GM21619 (cell line): Measurements from ENCODE around the gene ALDH18A1.
"Not testable (repeated sequence)": the region's sequence is repeated elsewhere in the genome, so short reads cannot be mapped to it uniquely, and the experiment has no call there.

Source experiments
- ATAC-seq: cut with Tn5 transposase; IDR thresholded peaks from one replicate; pipeline ENCODE4 v1.9.1; 2021; ENCODE audit not compliant: unreplicated experiment

Gene ALDH18A1

GRCh38 chr10:95650232-95650631 is 6.3 kb downstream of the ALDH18A1 start:
- ATAC-seq = no peak

DNA sequence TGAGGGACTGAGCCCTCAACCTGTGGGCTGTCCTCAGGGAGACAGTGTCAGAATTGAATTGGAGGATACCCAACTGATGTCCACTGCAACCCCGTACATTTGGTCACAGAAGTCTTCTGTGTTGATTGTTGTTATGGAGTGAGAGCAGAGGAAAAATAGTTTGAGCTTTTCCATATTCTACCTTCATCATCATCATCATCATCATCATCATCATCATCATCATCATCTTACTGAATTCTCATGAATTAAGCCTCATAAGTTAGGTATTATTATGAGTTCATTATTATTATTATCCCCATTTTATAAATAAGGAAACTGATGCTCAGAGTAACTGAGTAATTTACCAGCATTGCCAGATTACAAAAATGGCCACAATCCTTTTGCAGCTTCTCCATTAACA is 8.4 kb downstream of the ALDH18A1 start:
- ATAC-seq = no peak

- ATAC-seq = no peak
Measured at GRCh38 chr10:95646160-95646559, 10.4 kb downstream of the ALDH18A1 start.

DNA sequence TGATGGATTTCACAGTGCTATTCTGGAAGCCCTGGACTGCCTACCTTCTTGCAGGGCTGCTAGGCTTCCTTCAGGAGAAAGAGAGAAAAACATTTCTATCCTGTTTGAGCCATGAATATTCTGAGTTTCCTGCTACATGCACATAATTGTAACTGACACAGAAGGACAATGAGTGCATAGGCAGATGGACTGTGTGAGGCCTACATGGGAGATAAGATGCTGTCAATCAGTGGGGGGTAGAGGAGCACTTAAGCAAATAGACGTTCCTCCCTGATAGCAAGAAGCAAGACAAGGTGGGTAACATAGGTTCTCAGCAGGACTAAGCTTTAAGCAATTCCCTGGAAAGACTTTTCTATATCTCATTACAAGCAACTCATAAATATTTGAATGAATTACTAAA is 11.6 kb downstream of the ALDH18A1 start:
- ATAC-seq = no peak

DNA sequence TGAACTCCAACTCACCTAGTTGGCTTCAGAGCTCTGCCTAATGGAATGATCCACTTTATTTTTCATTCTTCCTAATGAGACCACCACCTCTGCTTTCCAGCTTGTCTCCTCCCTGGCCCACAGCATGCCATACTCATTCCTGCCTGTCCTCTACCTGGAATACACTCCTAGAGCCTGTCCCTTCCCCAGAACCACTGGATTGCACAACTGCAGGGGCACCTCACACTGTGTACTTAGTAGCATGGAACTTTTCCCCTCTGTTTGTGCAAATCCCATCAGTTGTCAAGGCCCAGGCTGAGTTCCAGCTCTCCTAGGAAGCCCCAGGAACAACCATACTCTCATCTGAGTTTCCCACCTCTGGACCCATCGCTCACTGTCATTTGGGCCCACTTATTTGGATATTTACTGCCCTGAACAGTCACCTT is 15.6 kb downstream of the ALDH18A1 start:
- no peak for ATAC-seq

- no peak for ATAC-seq
Measured at GRCh38 chr10:95637911-95638310, 18.6 kb downstream of the ALDH18A1 start.

DNA sequence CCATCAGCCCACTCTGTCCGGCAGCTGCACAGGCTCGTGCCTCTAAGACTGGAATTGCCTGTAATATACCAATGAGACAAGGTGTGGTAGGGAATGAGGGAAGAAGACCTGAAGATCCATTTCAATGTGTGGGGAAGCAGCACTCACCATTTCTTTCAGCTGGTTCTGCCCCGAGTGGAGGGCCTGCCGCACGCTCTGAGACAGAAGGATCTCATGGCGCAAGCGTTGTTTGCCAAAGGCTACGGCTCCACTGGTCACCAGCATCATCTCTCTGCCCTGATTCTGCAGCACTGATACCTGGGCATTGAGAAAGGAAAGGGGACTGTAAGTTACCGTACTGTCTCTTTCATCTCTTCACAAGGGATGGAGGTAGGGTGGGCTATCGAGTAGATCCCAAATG is 19.4 kb downstream of the ALDH18A1 start:
- ATAC-seq = no peak

GRCh38 chr10:95635319-95635733 is 21.2 kb downstream of the ALDH18A1 start:
- no peak for ATAC-seq

- no peak for ATAC-seq
Measured at GRCh38 chr10:95628786-95629185, 27.7 kb downstream of the ALDH18A1 start.

GRCh38 chr10:95626500-95626899 is 30.0 kb downstream of the ALDH18A1 start:
- no peak for ATAC-seq

DNA sequence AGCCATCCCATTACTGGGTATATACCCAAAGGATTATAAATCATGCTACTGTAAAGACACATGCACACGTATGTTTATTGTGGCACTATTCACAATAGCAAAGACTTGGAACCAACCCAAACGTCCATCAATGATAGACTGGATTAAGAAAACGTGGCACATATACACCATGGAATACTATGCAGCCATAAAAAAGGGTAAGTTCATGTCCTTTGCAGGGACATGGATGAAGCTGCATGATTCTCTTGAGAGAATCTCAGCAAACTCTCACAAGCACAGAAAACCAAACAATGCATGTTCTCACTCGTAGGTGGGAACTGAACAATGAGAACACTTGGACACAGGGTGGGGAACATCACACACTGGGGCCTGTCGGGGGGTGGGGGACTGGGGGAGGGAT is 36.1 kb downstream of the ALDH18A1 start:
- ATAC-seq = not testable (repeated sequence)

GRCh38 chr10:95618101-95618500 is 38.4 kb downstream of the ALDH18A1 start:
- ATAC-seq = no peak

- no peak for ATAC-seq
Measured at GRCh38 chr10:95616446-95616845, 40.1 kb downstream of the ALDH18A1 start.

DNA sequence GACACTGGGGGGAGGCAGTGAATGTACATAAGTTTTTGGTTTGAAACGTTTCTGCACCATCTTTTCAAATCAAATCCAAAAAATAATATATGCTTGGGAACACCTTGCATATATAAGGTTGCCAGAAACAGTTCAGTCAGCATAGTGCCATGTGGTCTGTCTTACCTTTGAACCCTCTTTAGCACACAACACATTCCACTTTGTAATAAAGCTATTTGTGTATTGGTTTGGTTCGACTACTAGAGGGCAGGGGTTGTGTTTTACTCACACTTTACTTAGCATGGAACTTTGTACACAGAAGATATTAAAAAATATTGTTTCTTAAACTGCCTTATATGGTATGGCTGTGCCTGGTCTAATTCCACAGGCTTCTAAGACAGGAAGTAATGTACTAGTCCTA is 43.2 kb downstream of the ALDH18A1 start:
- no peak for ATAC-seq

- no peak for ATAC-seq
Measured at GRCh38 chr10:95610727-95611126, 45.8 kb downstream of the ALDH18A1 start.

- ATAC-seq = no peak
Measured at GRCh38 chr10:95606922-95607321, 49.6 kb downstream of the ALDH18A1 start.

GRCh38 chr10:95605163-95605562 is 51.3 kb downstream of the ALDH18A1 start:
- no peak for ATAC-seq

DNA sequence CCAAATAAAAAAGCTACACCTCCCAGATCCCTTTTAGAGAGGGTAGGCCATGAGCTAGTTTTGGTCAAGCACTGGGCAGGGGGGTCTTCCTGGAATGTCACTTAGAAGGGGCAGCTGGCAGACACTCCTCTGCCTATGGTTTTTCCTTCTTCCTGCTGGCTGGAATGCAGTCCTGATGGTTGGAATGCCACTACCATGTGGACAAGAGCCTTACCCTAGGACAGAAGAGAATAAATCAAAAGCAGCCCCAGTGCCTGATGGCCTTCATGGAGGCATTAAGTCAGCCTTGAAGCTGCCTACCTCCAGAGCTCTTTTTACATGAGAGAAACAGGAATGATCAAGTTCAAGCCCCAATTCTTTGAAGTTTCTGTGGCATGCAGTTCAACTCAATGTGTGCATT is 51.9 kb downstream of the ALDH18A1 start:
- no peak for ATAC-seq

DNA sequence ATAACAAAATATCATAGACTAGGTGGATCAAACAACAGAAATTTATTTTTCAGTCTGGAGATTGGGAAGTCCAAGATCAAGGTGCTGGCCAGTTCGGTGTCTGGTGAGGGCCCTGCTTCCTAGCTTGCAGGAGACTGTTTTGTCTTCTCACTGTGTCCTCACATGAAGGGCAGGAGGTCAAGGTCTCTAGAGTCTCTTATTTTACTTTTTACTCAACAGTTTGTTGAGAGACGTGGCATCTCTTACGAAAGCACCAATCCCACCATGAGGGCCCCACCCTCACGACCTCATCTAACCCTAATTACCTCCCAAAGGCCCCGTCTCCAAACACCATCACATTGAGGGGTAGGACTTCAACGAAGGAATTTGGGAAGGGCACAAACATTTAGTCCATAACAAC is 54.1 kb downstream of the ALDH18A1 start:
- ATAC-seq = no peak

DNA sequence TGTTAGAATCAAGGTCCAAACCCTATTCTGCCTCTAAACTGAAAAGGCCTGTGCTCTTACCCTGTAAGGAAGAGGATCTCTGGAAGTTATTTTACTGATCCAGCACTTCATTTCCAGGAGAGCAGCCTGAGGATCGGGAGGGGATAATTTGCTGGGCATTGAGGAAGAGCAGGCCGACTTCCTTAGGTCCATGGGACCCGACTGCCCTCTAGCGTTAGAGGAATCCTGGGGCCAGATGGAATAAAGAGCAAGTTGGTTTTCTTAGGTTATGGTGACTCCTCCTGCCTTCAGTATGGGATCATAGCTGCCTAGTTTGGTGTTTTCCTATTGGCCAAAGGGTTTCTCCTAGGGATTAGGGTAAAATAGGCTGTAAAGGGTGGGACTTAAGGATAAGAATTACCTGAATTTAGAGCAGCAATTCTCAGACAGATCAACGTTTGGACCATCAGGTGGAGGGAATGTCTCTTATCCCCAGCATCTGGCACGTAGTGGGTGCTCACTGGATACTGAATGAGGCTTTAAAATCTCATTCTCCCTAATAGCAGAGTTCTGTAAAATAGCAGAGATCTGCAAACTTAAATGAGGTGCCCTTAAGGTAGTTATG is 55.3 kb downstream of the ALDH18A1 start:
- peak; percentile 60 for ATAC-seq

DNA sequence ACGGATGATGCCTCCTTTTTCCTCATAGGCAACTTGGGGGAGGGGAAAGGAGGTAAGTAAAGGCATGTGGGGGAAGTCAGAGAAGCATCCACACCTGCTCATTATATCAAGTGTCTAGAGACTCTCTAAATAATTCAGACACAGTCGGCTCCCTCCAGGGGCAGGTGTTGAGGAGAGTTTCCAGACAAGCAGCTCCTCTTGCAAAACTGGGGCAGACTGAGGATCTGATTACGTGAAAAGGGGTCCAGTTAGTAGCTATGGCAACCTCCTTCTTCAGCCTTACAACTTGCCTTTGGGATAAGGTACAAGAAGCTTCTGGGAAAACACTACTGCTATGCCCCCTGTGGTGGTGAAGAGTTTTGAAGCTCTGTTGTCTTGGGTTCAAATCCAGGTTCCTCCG is 56.4 kb downstream of the ALDH18A1 start:
- ATAC-seq = no peak

DNA sequence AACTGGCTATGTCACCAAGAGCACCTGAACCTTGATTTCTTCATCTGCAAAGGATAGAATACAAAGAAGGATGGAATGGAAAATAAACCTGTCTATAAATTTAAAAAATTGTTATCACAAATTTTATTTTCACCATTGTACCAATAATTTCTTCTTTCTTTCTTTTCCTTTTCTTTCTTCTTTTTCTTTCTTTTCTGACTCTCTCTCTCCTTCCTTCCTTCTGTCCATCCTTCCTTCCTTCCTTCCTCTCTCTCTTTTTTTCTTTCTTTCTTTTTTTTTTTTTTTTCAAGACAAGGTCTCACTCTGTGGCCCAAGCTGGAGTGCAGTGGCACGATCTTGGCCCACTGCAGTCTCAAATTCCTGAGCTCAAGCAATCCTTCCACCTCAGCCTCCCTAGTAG is 58.7 kb downstream of the ALDH18A1 start:
- ATAC-seq = no peak

DNA sequence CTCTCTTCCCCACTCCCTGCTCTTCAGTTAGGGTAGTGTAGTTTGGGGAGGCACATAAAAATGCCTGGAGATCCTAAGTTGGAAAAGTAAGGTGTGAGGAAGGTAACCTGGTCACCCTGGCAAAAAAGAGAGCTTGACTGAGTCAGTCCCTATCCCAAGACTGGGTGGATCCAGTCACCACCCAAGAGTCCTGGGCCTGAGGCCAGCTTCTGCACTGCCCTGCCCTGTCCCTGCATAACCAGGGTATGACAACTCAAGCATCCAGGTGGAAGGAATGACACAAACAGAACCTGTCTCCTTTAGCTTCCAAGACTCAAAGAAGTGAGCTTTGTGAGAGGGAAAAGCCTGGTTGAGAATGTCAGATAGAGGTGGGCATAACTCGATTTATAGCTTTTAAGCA is 68.5 kb downstream of the ALDH18A1 start:
- no peak for ATAC-seq
